ENCODE data around the gene DCDC2C. TPM values are rescaled to one million over a fixed set of nuclear protein-coding genes. Genes with fewer than 3 reads are reported as not detected.

The DCDC2C gene
- total RNA-seq, 1 experiment from 2014 or later = not detected

- in situ Hi-C loops (cut with HindIII; ENCODE audit: low pct_unique_long_range_greater_than_20kb, low sequenced_read_pairs) = no loop called here
- H3K4me3 ChIP-seq (ENCODE audit: low read depth in 2 of 2, low read length in 2 of 2) = no peak overlapping the region
- peaks cover 13% of the 10 kb centered on the region; the same call in 1 of the 2 replicates for H3K27me3 ChIP-seq (ENCODE audit: control insufficient read depth, insufficient read depth, low read length)
- no peak overlapping the region for H3K27ac ChIP-seq (ENCODE audit: low read length)
- H3K4me1 ChIP-seq (ENCODE audit: control insufficient read depth, insufficient read depth, low read length) = 0 out of 2 replicates have a peak, but pooled peaks cover 1% of the 10 kb centered on the region
- DNase-seq (ENCODE audit: low read depth, low spot score) (no peak), ATAC-seq (no peak)
- TF ChIP-seq POLR2AphosphoS5 (IDR thresholded peaks at IDR 0.05; ENCODE audit: low read depth, low read length) (no peak), TCF7L2 (IDR thresholded peaks at IDR 0.05; ENCODE audit: low read depth, low read length) (no peak), SIN3A (IDR thresholded peaks at IDR 0.05; ENCODE audit: borderline replicate concordance, insufficient read depth, low read depth, low read length) (no peak), REST (IDR thresholded peaks at IDR 0.05; ENCODE audit: insufficient read depth in 1 of 2, low read depth in 2 of 2, low read length in 1 of 2) (no peak), CTCF (IDR thresholded peaks at IDR 0.05) (no peak)
- H3K9me3 ChIP-seq (ENCODE audit: control insufficient read depth, insufficient read depth, low read depth, low read length) = no peaks in the 10 kb centered on the region
- ChIA-PET POLR2A (no interaction called here), CTCF (no interaction called here)
- no TSS peak for BruUV-seq (replicated peaks)
- intact Hi-C loops (cut with micrococcal nuclease; ENCODE audit: unreplicated experiment) = no loop called here
- H3K36me3 ChIP-seq (ENCODE audit: control insufficient read depth, insufficient read depth, low read length) = no peaks in the 10 kb centered on the region
Measured at GRCh38 chr2:3774336-3774735, 71.0 kb downstream of the DCDC2C start.

GRCh38 chr2:3776311-3776710, 72.9 kb downstream of the DCDC2C start:
- ChIA-PET CTCF (no interaction called here), POLR2A (no interaction called here)
- Histone ChIP-seq H3K4me1 (ENCODE audit: control insufficient read depth, insufficient read depth, low read length) (0 out of 2 replicates have a peak, but pooled peaks cover 4% of the 10 kb centered on the region), H3K9me3 (ENCODE audit: control insufficient read depth, insufficient read depth, low read depth, low read length) (no peaks in the 10 kb centered on the region), H3K27me3 (ENCODE audit: control insufficient read depth, insufficient read depth, low read length) (peaks cover 9% of the 10 kb centered on the region; the same call in 1 of the 2 replicates), H3K4me3 (ENCODE audit: low read depth in 2 of 2, low read length in 2 of 2) (no peak overlapping the region), H3K27ac (ENCODE audit: low read length) (no peak overlapping the region), H3K36me3 (ENCODE audit: control insufficient read depth, insufficient read depth, low read length) (no peaks in the 10 kb centered on the region)
- DNase-seq (ENCODE audit: low read depth, low spot score) = no peak
- BruUV-seq (replicated peaks) = no TSS peak
- TF ChIP-seq SIN3A (IDR thresholded peaks at IDR 0.05; ENCODE audit: borderline replicate concordance, insufficient read depth, low read depth, low read length) (no peak), CTCF (IDR thresholded peaks at IDR 0.05) (no peak), TCF7L2 (IDR thresholded peaks at IDR 0.05; ENCODE audit: low read depth, low read length) (no peak), POLR2AphosphoS5 (IDR thresholded peaks at IDR 0.05; ENCODE audit: low read depth, low read length) (no peak), REST (IDR thresholded peaks at IDR 0.05; ENCODE audit: insufficient read depth in 1 of 2, low read depth in 2 of 2, low read length in 1 of 2) (no peak)
- in situ Hi-C loops (cut with HindIII; ENCODE audit: low pct_unique_long_range_greater_than_20kb, low sequenced_read_pairs) (no loop called here), intact Hi-C loops (cut with micrococcal nuclease; ENCODE audit: unreplicated experiment) (no loop called here)
- no peak for ATAC-seq

All from Panc1 (cell line).